HG03108 (cell line): ENCODE results near the gene GABRR1.
"Not testable (repeated sequence)": the region's sequence is repeated elsewhere in the genome, so short reads cannot be mapped to it uniquely, and the experiment has no call there.

Experiments
- ATAC-seq: cut with Tn5 transposase; IDR thresholded peaks from one replicate; pipeline ENCODE4 v1.9.1; 2021; ENCODE audit warnings: moderate library complexity; ENCODE audit not compliant: unreplicated experiment

Gene GABRR1

DNA sequence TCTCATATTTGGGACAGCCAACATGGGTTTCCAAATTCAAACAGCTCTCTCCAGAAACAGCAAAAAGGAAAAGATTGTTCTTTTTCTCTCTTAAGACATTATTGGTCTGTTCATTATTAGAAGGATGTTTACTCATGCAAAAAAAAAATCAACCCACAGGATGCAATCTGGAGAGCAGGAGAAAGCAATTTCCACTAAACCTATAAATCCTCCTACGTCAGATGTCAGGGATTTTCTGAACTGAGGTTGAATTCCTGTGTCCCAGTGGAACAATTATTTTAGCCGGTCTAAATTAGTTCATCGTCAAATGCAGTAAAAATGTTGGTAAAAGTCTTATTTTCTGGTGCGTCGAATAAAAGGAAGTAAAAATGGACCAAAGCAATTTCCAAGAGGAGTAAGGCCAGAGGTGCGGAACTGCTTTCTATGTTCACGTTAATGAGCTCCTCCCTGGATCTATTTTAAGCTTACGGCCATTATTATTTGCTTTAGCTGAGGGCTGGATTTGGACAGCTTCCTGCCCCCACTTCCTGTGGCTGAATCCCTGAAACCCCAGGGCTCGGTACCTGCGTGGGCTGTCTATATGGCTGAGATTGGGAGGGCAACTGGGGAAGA is at the start of gene GABRR1:
TSS of gene GABRR1 (minus strand) at position 60 of the 612 bp plus-strand sequence. CDS start at position 24, 36 bp downstream.
- no peak for ATAC-seq

DNA sequence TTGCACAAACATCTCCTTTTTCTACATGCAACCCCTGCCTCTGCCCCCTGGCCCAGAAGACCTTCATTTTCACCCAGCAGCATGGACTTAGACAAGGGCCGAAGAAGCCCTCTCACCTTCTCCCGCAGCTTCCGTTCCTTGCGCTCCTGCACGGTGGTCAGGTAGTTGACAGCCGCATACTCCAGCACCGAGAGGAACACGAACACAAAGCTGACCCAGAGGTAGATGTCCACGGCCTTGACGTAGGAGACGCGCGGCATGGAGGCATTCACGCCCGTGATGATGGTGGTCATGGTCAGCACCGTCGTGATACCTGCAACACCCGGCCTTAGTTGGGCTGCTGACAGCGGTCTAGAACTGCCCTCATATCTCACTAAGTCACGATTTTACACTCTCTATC is 47.1 kb upstream of the GABRR1 start:
- ATAC-seq = no peak

DNA sequence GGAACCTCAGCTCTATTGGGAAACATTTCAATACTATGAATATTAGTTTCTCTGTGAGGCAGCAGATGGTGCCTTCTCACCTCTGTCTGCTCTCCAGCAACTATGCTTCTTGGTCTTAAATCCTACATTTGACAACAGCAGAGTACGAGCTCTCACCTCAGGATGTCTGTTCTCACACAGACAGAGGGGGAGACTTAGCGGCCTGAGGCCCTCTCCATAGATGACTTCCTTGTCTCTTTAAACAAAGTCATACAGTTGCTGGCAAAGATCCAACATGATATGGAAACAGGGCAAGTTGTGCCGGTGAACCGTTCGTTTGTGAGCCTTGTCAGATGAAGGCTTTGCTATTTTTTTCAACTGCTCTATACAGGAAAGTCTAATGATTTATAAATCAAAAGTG is 43.7 kb upstream of the GABRR1 start:
- ATAC-seq = no peak

DNA sequence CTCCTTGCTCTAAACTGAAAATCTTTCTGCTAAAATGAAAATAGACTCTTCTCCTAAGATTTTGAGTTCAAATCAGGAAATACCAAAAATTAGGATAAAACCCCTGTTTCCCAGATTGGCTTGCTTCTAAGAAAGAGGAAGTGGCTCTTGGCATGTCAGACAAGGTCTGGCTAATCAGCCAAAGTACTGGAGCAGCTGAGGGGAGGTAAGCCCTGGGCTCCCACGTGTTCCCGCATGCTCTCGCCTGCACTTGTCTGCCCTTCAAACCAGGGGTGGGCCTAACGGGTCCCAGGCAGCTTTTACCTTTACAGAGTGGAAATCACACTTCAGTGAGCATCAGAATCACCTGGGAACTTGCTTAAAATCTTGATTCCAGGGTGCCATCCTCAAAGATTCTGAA is 43.2 kb upstream of the GABRR1 start:
- ATAC-seq = no peak

DNA sequence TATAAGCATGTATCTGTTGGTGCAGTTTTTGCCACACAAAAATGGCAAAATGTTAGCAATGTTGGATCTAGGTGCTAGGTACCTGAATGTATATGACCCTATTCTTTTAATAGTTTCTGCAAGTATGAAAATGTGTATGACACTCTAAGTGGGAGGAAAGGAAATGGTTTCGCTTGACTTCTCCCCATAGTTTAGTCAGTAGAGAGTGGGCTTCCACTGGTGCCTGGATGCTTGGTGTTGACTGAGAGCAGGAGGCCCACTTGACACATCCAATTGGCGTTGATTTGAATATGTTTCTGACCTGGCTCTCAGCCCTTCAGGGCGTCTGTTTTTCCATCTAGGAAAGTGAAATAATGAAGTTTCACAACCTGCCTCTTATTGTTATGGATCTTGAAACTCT is 41.8 kb upstream of the GABRR1 start:
- no peak for ATAC-seq

DNA sequence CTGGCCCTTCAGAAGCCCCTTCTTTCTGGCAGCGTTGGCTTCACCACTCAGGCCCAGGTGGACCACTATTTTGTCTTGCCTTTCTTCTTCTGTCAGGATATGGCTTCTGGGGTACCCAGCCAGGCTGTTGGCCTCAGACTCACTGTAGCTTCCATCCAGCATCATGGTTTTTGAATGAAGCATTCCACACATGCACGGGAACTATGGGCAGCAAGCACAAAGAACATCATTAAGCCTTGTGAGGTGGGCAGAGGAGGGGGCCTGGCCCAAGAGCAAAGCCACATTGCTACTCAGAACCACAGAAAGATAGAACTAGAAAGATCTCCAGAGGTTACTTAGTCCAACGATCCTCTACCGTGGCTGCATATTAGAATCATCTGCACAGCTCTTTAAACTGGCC is 40.6 kb upstream of the GABRR1 start:
- no peak for ATAC-seq

DNA sequence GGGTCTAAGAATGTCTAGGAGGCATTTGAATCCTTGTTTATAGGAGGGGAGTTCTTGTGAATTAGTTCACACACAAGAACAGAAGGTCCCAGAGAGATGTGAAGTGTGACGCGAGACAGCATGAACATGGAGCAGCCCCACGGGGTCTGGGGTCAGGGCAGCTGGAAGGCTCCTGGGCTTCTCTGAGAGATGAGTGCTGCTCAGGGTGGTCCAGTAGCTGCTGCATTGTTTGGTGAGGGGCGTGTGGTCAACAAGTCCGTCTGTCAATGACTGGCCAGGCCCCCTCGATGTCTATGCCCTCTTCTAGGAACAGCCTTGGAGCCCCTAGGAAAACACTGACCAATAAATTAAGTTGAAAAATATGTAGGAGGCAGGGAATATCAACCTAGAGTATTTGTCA is 40.2 kb upstream of the GABRR1 start:
- ATAC-seq = no peak

DNA sequence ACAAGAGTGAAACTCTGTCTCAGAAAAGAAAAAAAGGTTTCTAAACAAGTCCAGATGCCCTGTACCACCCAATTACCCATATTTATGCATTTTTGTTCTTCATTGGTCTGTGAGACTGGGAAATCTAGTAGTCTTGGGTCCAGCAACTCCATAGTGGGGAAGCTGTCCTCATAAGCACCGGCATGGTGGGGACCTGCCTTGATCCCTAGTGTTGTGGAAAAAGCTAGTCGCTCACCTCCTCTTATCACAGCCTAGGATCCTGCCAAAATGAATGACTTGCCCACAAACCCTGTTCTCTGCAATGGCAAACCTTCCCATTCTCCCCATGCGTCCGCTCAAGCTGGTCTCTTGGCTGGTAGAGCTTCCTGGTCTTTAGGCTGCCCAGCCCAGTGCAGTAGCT is 38.3 kb upstream of the GABRR1 start:
- no peak for ATAC-seq

DNA sequence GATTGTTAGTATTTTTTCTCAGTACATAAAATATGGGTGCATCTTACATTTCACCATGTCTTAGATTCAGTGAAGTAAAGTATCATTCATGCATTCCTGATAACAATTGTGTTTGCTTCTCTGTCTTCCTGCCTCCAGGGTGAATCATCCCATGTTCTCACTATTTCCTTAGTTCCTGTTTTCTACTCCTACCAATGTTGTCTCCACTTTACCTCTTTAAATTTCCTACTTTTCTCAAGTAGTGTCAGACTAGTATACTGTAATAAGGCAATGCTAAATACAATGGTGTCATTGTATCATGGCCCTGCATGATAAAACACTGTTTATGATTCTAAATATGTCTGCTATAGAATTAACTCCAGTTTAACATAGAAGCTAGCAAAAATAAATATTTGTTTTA is 37.4 kb upstream of the GABRR1 start:
- no peak for ATAC-seq

DNA sequence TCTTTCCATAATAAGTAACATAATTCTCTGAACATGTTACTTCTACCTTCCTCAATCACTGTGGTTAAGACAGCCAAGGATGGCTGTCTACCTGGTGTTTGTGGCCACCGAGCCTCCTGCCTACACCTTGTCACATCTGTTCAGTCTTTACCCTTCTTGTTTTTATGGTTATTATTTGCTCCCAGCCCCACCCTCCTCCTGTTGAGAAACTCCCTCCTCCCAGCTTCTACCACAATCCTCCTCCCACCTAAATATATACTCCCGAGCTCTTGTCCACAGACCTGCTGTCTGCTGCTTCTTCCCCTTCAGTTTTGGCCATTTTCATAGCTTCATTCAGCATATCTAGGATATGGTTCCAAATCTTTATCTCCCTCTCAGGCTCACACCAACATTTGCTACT is 35.7 kb upstream of the GABRR1 start:
- no peak for ATAC-seq

DNA sequence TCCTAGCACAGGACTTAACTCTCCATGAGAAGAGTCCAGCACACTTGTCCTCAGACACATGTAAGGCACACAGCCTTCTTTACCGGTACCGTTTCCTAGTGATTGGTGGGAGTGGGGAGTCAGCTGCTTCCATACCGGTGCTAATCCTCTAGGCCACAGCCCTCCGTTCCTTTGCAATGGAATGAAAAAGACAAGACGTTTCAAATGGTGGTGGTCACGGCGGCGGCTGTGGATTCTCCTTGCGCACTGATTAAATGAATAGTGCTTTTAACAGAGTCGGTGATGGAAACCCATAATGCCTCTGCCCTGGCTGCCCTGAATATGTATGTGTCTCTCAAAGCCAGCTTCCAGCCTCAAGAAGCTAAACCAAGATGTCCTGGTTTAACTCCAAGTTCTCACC is 34.8 kb upstream of the GABRR1 start:
- ATAC-seq = no peak

DNA sequence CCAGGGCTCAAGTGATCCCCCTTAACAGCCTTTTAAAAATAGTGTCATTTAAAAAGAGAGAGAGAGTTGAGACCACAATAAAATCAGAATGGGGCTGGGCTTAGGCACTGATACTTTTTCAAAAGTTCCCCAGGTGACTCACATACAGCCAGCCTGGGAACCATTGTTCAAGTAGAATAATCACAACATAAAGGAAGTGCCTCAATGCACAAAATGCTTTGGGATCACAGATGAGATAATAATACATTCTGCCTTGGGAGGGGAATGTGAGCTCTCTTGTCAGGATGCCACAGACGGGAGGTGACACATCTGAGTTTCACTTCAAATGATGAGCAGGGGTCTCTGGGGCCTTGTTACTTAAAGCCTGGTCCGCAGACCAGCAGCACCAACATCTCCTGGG is 34.0 kb upstream of the GABRR1 start:
- ATAC-seq = no peak

DNA sequence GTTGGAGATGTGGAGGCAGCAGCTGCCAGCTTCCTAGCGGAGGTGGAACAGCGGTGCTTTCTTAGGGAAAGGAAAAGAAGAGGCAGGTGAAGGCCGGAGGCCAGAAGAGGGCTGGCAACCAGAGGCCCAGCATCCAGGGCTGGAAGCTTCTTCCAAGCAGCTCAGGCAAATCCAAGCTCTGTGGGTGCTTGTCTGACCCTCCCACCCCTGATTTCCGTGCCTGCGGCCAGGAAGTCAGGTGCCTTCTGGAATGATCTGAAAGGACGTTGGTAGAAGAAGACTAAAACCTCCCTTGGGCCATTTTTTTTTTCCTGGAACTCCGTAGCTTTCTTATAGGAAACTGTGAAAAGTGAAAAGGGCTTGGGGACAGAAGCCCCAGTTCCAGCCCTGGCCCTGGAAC is 33.1 kb upstream of the GABRR1 start:
- ATAC-seq = no peak

DNA sequence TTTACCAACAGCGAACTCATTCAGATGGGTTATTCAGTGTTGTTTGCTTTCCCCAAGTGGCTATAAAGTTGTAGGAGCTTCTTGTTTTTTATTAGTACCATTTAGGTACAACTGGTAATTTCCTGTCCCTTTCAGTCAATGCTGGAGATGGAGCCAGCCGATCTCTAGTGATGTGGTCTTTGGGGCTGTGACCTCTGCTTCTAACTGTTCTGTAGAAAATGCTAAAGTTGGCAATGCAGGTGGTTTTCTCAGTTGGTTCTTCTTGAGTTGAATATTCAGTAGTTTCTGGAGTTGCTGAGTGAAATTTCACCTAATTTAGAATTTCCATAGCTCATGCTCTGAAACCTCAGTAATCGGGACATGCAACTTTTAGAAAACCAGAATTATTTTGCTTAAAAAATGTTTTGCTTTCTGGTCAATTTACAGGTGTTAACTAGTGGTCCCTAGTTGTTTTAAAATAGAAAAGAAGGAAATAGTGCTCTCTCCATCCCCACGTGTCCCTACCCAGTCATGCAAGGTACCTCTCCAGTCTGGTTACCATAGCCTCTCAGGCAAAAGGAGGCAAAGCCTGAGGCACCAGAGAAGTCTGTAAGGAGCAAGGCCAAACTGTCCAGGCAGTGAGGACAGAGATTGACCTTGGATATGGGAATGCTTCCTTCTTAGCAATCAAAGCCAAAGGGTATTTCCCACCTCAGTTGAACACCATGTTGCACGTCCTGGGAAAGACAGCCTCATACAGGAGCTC is 27.3 kb upstream of the GABRR1 start:
- no peak for ATAC-seq

DNA sequence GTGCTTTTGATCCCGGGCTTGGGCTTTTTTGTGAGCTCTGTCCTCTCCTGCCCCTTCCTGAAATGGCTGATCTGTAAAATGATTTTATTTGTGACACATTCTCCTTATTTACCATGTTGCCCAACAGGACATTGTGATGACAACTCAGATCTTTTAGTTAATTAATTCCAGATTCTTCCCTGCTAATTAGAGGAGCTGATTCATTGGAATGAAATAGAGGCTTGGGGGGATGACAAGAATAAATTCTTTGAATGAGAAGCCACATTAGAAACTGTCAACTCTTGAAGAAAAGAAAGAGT is 26.1 kb upstream of the GABRR1 start:
- no peak for ATAC-seq

DNA sequence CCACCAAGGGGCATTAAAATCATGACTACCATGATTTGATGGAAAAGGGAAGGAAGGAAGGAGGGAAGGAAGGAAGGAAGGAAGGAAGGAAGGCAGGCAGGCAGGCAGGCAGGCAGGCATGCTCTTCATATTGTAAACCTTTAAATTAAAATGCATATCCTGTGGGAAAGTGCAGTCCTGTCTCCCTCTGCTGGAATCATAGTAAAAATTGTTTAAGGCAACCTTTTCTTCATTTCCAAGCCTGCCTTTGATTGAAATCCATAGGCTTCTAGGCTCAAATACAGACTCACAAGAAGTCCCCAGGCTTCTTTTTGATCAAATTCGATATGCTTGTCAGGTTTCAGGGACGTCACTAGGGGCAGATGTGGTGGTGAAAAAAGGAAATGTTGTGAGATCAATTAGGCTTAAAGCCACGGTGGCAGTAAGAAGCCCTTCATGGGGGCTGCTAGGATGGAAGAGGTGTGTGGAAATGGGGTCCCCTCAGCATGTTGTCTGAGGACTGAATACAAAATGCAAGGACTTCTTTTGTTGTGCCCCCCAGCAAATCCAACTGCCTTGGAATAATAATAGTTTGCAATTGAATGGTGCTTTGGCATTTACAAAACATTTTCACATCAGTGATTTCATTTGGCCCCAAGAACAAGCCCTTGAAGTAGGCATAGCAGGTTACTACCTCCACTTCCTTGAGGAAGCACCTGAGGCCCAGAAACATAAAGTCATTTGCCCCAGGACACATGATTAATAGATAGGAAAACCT is 25.6 kb upstream of the GABRR1 start:
- no peak for ATAC-seq

DNA sequence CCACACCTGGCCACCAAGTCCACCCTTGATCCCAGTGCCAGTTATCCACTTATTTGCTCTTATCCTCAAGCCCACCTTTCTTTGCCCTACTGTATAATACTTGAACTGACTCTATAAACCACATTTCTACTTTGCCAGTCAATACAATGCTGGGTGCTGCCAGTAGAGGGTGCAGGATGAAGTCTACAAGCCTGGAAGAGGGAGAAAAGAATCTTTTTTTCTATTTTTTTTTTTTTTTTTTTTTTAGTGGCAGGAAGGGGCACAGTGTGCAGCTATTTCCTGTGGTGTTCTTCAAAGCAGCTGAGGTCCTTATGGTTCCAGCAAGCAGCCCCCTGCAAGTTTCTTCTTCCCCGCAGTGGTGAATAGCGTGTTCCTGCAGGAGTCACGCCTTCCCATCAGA is 22.2 kb upstream of the GABRR1 start:
- peak; percentile 43 for ATAC-seq

DNA sequence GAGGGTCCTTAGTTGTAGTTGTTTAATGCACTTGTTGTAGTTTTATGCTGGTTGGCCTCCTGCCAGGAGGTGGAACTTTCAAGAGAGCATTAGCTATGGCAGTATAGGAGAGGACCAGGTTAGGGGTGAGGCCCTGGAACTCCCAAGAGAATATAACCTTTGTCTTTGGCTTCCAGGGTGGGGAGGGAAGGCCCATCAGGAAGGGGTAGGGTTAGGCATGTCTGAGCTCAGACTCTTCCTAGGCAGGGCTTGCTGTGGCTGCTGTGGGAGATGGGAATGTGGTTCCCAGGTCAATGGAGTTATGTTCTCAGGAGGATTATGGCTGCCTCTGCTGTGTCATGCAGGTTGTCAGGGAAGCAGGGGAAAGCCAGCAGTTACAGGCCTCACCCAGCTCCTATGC is 20.0 kb upstream of the GABRR1 start:
- ATAC-seq = no peak

DNA sequence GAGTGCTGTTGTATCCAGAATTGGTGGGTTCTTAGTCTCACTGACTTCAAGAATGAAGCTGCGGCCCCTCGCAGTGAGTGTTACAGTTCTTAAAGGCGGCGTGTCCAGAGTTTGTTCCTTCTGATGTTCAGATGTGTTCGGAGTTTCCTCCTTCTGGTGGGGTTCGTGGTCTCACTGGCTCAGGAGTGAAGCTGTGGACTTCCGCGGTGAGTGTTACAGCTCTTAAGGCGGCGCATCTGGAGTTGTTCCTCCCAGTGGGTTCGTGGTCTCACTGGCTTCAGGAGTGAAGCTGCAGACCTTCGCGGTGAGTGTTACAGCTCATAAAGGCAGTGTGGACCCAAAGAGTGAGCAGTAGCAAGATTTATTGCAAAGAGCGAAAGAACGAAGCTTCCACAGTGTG is 16.4 kb upstream of the GABRR1 start:
- ATAC-seq = not testable (repeated sequence)

DNA sequence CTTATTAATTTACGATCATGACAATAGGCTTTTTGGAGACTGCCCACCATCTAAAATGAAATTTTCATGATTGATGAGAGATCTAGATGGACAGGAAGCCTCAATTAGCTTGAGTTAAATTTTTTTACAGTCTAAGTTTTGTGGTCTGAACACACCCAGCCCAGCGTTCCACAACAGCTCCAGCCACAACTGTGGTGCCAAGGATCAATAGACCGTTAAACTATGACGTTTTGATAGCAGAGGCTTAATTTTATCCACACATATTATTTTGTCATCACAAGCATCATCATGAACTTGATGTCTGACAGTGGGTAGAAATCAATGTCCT is 5.5 kb upstream of the GABRR1 start:
- ATAC-seq = no peak

DNA sequence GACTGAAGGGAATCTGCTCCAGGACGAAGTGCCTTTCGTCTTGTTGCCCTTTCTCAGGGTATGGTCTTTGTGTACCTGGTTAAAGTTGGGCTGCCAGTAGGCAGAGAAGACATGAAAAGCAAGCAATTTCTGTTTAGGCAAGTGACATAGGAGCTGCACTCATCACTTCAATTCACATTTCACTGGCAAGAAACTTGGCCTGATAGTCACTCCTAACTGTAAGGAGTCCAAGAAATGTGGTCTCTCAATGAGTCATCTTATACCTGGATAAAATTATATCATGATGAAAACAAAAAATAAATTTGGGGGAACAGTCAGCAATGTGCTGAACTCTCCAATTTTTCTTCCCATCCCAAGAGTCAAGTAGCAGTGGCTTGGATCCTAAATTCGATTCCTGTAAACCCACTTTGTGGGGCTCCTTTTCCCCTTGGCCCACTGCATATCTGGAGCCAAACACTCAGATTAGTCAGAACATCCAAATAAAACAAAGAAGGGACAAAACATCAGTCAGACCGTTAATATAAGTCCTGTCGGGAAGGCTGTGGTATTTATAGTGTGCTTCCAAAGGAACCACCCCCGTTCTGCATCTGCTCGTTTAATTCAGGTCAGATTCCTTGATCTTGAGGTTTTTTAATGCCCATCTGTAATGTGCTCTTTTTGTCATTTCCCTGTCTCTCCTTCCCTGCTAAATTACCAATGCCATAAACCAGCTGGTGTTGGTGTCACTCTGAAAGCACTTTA is 5.0 kb upstream of the GABRR1 start:
- ATAC-seq = no peak

DNA sequence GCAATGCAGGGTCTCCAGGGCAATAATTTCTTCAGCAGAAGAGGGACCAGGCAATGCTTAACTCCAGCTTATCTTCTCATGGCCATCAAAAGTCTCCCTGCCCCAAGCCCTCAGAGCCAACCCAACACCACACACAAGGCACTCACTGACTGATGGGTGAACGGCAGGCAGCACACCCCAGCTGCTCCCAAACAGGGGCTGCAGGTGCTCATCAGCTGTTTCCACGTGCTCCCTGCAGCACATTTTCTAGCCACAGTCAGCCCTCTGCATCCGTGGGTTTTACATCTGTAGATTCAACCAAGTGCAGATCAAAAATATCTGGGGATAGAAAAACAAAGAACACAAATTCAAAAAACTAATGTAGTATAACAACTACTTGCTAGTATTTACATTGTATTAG is 4.0 kb upstream of the GABRR1 start:
- no peak for ATAC-seq
